Raji (cell line): ENCODE measurements around the gene TCEANC2.

Source experiments
- POLR2A ChIP-seq: IDR thresholded peaks from 2 replicates; pipeline ENCODE4 v1.6.1; 2011; ENCODE audit warnings: low read depth, low read length, control low read depth; ENCODE audit not compliant: insufficient read depth

Gene TCEANC2

DNA sequence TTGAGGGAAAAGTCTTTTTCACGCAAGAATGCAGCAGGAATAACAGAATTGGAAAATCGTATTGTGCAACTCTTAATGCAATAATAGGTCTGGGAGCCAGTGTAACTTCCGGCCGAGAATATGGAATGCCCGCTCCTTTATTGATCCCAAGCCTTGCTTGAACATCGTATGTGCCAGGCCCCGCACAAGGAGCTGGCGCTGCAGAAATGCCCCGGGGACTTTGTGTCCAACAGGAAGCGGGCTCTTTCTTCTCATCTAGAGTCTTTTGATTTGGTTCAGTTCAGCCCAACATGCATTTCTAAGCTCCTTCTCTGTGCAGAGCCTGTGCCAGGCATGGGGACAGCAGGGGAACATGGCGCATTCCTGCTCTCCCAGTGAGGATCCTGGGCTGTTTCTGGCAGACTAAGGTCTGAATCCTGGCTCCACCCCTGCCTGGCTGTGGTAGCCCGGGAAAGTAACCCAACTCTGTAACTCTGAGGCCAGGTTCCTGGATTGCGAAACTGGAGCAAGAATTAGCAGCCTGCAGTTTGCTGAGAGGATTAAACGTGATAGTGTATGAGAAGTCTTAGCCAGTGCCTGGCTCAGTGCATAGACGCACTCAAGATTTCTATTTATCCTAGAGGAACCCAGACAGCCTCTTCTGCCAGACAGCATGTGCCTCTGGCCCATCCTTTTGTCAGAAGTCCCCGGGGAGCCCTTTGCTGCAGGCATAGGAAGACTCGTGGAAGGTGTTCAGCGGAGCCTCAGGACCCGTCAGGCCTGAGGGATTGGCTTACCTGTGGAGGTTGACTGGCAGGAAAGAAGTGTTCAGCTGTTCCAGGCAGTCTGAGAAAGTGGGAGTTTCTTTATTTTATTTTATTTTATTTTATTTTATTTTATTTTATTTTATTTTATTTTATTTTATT, 100.4 kb downstream of the TCEANC2 start:
- no peak for TF ChIP-seq POLR2A
